ENCODE results near the gene CYP4B1.

Gene CYP4B1

GRCh38 chr1:46809071-46809470, 10.2 kb downstream of the CYP4B1 start:
- H3K9me3 ChIP-seq, result no peaks in the 10 kb centered on the region
- TF ChIP-seq CTCF (IDR thresholded peaks at IDR 0.05), result no peak
- no peak overlapping the region for H3K27ac ChIP-seq
- H3K27me3 ChIP-seq, result peaks cover 15% of the 10 kb centered on the region
- no peaks in the 10 kb centered on the region for H3K4me1 ChIP-seq (ENCODE audit: control insufficient read depth in 1 of 2, insufficient read depth in 1 of 2, low read depth in 1 of 2, low read length in 1 of 2)
- H3K36me3 ChIP-seq, result no peaks in the 10 kb centered on the region
- no peak overlapping the region for H3K4me3 ChIP-seq (ENCODE audit: low read depth in 1 of 2, low read length in 1 of 2)

- Histone ChIP-seq H3K27ac (no peak overlapping the region), H3K4me1 (ENCODE audit: control insufficient read depth in 1 of 2, insufficient read depth in 1 of 2, low read depth in 1 of 2, low read length in 1 of 2) (no peaks in the 10 kb centered on the region), H3K4me3 (ENCODE audit: low read depth in 1 of 2, low read length in 1 of 2) (no peak overlapping the region), H3K27me3 (peaks cover 15% of the 10 kb centered on the region), H3K36me3 (no peaks in the 10 kb centered on the region), H3K9me3 (no peaks in the 10 kb centered on the region)
- TF ChIP-seq CTCF (IDR thresholded peaks at IDR 0.05), result no peak
These were observed 11.1 kb downstream of the CYP4B1 start for GRCh38 chr1:46809904-46810303.

- H3K9me3 ChIP-seq, result no peaks in the 10 kb centered on the region
- no peak overlapping the region for H3K4me3 ChIP-seq (ENCODE audit: low read depth in 1 of 2, low read length in 1 of 2)
- no peak for TF ChIP-seq CTCF (IDR thresholded peaks at IDR 0.05)
- peaks cover 15% of the 10 kb centered on the region for H3K27me3 ChIP-seq
- H3K4me1 ChIP-seq (ENCODE audit: control insufficient read depth in 1 of 2, insufficient read depth in 1 of 2, low read depth in 1 of 2, low read length in 1 of 2), result no peaks in the 10 kb centered on the region
- H3K36me3 ChIP-seq, result no peaks in the 10 kb centered on the region
- no peak overlapping the region for H3K27ac ChIP-seq
These were observed 11.8 kb downstream of the CYP4B1 start for GRCh38 chr1:46810596-46810995.

GRCh38 chr1:46811053-46811452, 12.2 kb downstream of the CYP4B1 start:
- Histone ChIP-seq H3K27me3 (peaks cover 12% of the 10 kb centered on the region), H3K27ac (no peak overlapping the region), H3K9me3 (no peaks in the 10 kb centered on the region), H3K36me3 (no peaks in the 10 kb centered on the region), H3K4me1 (ENCODE audit: control insufficient read depth in 1 of 2, insufficient read depth in 1 of 2, low read depth in 1 of 2, low read length in 1 of 2) (no peaks in the 10 kb centered on the region), H3K4me3 (ENCODE audit: low read depth in 1 of 2, low read length in 1 of 2) (no peak overlapping the region)
- TF ChIP-seq CTCF (IDR thresholded peaks at IDR 0.05), result no peak

GRCh38 chr1:46812065-46812963, 13.5 kb downstream of the CYP4B1 start:
- H3K4me1 ChIP-seq (ENCODE audit: control insufficient read depth in 1 of 2, insufficient read depth in 1 of 2, low read depth in 1 of 2, low read length in 1 of 2), result no peaks in the 10 kb centered on the region
- no peak overlapping the region for H3K4me3 ChIP-seq (ENCODE audit: low read depth in 1 of 2, low read length in 1 of 2)
- TF ChIP-seq CTCF (IDR thresholded peaks at IDR 0.05), result no peak
- no peak overlapping the region for H3K27ac ChIP-seq
- no peaks in the 10 kb centered on the region for H3K9me3 ChIP-seq
- no peaks in the 10 kb centered on the region for H3K36me3 ChIP-seq
- peaks cover 2% of the 10 kb centered on the region for H3K27me3 ChIP-seq

Measured in neutrophil (primary cell).